Activated CD8-positive, alpha-beta memory T cell treated with anti-CD3 and anti-CD28 coated beads, Interleukin-2, amount 50 U/mL, for 1 hour (primary cell): ENCODE data around the gene SOAT2.

ENCODE experiments used
- DNase-seq: peaks from one replicate; pipeline ENCODE4 v3.0.0-alpha.2; 2020; ENCODE audit errors: extremely low read depth

SOAT2 gene

DNA sequence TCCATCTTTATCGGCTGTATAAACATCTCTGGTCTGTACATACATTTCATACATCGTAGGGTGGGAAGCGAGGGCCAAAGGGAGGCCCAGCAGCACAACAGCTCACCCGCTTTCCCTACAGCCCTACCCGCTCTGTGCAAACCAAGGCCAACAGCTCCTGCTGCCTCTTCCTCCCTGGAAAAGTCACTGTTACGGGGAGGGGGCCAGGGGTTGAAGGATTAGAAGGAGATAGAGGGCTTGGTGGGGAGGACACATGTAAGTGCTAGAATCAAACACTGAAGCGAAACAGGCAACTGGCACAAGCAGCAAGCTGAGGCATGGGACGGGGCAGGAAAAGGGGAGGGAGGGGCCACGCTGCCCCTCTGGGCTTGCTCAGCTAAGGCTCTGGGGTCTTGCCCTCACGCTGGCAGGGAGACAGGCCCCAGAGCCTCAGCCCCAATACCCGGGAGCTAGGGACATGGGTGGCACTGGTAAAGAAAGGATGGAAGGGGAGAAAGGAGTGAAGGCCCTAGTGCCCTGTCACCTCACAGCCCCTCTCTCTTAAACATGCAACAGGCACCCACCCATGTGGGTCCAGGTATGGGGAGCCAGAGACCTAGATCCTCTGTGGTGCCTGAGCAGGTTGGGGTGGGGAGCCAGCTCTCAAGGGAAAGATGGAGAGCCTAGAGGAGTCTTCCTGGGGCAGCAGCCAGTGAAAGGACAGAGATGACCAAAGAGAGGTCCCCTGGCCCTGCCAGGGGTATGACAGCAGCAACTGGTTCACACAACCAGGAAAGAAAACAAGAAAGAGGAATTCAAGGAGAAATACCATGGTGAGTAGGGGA lies 38.5 kb upstream of the SOAT2 start:
- DNase-seq: no peak

DNA sequence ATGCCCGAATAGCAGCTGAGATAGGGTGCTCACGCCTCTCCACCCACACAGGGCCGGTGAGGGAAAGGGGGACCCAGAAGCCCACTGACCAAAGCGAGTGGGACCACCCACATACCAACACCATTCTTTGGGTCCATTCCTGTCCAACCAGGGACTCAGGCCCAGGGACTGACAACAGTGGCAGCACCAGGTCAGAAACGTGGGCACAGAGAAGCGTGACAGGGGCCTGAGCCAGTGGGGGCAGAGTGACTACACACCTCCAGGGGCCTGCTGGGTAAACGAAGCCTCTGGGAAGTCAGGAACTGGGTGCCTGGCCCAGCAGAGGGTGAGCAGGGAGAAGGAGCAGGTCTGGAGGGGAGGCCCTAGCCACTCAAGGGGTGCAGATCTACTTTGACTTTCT lies 37.8 kb upstream of the SOAT2 start:
- no peak for DNase-seq

DNA sequence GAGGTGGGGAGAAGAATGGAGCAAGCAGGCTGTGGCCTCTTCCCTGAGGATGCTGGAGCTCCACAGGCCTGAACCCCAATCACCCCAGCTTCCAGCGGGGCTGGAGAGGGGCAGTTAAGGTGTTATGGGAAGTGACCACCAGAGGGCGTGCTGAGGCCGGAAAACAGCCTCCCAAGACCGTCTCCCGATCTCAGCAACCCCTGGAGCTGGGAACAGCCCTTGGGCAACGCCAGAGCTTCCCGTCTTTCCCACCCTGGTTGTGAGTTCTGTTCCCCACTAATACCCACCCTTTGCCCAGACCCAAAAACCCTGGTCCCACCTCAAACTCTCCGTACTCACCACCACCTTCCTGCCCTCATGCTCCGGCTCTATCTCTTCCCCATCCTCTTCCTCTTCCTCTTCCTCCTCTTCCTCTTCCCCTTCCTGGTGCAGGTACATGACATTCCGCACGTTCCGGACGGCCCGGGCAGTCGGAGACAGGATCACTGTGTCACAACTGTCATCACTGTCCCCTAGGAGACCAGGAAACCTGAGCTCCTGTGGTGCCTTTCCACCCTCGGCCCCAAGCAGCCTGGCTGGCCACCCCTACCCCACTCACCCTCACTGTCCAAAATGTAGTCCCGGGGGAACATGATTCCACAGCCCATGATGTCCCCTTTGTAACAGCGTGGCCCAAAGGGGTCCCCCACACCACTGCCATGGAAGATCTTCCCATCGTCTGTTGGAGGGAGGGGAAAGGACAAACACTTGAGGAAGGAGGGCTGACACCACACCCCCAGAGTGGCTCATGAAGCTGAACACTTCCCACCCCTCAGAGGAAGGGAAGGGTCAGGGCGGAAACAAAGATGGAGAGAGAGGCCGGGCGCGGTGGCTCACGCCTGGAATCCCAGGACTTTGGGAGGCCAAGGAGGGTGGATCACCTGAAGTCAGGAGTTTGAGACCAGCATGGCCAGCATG lies 37.0 kb upstream of the SOAT2 start:
- DNase-seq: no peak

DNA sequence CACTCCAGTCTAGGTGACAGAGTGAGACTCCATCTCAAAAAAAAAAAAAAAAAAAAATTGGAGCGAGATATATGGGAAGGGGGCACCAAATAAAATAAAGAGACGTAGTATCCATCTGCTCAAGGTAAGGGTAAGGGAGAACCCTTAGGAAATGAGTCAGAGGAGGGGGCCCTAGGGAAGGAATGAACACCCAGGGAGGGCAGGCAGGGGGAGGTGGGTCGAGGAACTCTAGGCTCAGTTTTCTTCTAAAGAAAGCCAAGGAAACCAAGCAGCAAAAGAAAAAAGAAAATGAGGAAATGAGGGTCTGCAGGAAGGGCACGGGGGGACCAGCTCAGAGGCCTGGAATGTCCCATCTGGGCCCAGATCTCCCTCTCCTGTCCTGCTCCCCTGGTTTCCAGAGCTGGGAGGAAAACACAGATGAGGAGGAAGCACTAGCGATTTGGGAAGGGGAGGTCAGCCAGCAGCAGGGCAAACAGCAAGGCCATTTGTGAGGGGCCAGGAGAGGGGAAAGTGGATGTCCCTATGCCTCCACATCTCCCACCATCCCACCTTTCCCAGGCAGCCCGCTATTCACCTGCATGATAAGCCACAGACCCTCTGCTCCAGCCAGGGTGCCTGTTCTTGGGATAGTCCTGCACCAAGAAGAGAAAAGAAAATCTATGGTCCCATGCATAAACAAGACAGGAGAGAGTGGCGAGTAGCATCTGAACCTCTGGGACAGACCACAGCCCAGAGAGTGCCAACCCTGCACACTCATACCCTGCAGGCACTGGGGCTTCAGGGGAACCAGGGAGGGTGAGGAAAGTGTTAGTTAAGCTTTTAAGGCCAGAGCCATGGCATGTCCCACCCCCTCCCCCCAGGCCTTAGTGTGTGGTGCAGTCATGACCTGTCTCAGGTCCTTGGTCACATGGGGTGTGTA lies 36.0 kb upstream of the SOAT2 start:
- no peak for DNase-seq

DNA sequence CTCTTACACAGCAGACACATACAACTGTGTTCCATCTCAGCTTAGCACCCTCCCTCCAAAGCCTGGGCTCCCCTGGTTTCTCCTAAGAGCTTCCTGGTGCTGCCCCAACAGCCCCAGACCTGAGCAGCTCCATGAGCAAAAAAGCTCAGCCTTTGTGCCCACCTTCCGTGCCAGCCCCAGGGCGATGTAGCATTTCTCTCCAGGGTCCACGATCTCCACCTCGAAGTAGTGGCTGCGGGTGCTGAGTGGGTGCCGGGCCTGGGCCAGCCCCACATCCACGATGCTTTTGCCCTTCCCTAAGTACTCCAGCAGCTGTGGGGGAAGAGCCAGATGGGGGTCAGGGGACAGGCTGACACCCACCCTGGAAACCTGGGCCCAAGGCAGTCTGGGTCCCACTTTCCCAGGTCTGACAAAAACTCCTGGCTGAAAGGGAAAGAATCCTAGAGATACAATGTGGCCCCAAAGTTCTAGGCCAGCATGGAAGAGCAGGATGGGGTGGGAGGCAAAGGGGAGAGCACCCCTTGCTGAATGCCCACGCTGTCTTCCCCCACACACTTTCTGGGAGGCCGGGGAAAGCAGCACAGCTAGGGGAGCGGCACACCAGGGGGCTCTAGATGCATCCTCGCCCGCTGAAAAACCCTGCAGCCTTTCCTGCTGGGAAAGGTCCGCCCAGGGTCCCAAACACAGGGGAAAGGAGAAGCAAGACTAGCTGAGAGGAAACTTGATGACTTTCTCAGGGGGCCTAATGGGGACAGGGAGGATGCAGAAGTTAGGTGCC lies 35.1 kb upstream of the SOAT2 start:
- DNase-seq: no peak

DNA sequence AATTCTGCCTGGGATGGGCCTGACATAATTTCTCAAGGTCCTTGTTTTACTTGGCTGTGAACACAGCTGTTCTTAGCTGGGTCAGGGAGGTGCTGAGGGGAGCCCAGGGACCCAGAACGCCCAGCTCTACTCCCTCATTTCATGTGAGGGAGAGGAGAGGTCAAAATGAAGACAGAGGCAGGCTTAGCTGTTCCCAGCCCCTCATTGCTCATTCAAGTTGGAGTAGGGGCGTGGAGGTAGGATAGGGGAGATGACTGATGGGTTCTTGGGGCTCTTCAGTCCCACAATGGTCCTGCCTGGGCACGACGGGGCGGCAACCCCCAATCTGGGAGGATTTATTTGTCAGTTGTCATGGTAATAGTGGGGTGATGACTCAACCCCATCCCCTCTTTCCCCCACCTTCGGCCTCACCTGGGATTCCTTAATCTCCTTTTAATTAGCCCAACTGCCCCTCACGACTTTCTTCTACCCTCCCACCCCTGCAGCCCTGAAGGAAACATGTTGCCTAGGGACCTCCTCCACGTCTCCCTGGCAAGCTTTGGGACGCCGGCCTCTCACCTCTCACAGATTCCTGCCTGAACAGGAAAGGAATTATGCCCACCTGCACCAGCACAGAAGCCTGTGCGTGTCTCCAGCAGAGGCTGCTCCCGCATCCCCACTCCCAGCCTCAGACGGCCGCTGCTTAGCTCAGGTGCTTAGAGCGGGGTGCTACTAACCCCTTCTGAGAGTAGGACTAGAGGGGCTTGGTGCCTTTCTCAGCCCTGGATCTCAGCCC lies 34.3 kb upstream of the SOAT2 start:
- DNase-seq: no peak

DNA sequence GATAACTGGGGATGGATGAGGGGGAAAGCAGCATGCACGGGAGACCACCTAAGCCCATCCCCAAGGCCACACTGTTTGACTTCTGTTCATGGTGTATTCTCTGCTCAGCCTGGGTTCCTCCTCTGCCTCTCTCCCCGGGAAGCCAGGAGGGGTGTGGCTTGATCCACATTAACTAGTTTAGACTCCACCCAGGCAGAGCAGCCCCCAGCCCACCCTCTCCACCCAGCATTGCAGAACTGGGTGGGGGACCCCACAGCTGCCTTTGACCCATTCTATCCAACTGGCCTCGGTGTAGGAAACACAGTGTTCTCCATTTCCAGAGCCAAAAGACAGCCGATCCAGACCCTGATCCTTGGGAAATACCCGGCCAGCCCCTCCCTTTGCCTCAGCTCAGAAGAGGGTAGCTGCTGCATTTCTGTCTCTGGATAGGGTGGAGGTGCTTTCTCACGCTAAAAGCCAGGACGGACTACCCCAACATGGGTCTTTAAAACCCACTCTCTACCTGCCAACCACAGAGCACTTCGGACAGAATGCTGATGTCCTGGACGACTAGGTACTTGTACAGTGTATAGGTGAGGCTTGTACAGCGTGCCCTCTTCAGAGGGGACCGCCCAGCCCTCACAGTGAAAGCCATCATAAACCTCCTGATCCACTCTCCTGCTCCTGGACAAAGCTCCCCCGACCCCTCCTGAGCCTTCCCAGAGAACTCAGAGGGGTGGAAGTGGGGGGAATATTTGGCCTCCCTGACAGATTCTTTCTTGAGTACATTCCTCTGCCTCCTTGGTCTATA lies 33.5 kb upstream of the SOAT2 start:
- no peak for DNase-seq

DNA sequence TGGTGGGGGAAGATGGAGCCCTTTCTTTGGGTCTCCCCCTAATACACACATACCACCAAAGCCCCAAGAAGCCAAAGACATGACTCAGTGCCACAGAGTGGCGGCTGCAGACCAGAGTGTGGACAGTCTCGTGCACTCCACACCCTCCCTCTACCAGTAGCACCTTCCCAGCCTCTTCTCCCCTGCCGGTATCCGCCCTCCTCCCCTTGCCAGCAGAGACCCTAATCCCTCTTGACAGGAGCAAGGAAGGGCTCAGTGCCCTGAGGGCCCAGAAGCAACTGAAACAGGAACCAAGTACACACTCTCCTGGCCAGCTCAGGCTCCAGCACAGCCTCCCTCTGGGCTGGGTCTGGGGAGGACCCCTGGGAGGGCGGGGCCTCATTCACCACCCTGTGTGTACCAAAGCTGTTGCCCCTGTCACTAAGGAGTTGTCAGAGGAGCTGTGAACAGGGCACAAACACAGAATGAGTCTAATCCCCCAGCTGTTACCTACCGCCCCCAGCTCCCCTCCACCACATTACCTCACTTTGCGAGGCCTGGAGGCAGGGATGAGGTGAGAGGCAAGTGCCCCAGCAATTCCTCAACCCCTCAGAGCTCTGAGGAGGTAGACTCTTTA lies 32.3 kb upstream of the SOAT2 start:
- no peak for DNase-seq

DNA sequence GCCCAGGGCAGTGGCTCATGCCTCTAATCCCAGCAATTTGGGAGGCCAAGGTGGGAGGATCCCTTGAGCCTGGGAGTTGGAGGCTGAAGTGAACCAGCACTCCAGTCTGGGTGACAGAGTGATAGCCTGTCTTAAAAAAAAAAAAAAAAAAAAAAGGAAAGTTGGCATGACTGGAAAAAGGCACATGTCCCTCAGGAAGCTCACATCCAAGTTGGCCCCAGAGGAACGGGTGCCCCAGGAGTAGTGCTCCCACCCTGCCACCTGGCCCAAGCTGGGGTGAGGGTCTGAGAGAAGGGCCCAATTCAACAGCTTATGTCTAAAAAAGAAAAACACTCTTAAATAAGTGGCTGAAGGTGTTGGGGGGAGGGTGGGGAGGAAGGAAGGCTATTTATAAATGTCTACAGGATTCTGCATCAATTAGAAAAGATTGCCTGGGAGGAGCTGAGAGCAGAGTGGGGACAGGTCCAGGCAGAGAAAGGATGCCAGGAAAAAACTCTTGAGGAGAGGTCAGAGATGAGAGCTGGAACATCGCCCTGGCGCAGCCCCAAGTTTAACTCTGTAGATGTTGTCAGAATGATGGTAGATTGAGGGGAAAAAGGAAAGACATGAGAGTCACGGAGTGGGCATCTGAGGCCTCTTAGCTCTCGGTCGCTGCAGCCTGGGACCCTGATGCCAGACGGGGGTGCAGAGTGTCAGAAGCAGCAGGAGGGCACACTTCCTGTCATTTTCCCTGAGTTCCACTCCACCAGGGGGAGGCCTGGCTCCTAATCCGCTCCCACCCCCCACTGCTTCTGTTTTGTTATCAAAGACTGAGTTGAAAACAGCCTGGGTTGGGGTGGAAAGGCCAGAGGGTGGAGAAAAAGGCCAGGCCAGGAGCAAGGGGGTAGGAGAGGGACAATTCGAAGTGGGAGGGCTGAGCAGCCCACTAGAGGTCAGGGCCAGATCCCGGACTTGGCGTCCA lies 31.4 kb upstream of the SOAT2 start:
- DNase-seq: no peak

DNA sequence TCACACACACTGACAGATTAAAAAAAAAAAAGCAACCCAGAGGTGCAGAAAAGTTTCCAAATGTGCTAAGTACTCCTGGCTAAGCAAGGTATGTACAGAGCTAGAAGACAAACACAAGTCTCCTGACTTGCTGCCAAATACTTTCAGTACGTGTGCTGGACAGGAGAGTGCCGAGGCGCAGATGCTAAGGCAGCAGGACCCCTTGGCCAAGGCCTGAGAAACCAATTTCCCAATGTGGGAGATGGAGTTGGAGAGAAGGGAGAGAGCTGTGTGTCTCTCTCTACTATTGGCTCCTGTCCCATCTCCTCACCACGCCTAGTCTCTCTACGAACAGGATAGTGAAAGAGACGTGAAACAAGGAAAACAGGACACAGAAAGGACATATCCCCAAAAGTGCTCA lies 29.4 kb upstream of the SOAT2 start:
- DNase-seq: no peak

DNA sequence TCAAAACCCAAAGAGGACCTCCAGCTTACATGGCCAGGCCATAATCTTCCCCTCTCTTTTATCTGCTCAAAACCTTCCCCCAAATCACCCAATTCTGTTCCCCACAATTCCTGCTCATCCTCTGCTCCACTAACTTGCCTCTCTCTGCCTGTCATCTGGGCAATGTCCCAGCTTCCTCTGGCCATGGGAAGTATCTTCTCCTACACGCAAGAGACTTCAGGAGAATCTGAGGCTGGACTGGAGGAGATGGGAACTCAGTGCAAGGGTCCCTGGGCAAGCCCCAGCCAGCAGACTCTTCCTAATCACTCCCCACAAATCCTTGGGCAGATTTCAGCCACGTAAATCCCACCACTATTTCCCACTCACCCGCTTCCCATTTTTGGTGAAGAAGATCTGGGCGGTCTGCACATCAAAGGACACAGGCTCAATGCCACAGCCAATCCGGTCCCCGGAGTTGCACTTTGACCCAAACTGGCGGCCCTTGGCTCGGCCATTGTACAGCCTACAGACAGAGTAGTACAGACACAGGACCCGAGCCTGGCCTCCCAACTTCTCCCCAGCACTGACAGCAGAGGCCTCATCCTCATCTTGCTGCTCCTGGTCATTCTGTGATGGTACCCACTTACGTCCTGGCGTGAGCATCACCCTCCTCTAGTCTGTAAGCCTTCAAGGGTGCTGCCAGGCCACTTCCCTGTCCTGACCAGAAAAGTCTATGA lies 28.8 kb upstream of the SOAT2 start:
- DNase-seq: no peak

DNA sequence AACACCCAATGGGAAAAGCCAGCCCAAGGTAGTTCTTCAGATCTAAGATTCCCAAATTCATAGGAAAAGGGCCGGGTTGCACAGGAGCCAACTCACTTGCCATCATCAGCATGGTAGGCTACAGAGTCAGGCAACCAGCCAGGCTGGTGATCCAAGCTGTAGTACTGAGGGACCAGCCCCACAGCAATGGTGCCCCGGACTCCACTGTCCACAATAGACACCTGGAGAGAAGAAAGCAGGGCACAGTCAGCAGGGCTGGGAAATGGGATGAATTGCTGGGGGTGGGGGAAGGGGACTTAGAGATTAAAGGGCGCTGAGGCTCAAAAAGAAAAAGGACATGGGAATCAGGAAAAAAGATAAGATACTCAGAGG lies 28.3 kb upstream of the SOAT2 start:
- DNase-seq: no peak

DNA sequence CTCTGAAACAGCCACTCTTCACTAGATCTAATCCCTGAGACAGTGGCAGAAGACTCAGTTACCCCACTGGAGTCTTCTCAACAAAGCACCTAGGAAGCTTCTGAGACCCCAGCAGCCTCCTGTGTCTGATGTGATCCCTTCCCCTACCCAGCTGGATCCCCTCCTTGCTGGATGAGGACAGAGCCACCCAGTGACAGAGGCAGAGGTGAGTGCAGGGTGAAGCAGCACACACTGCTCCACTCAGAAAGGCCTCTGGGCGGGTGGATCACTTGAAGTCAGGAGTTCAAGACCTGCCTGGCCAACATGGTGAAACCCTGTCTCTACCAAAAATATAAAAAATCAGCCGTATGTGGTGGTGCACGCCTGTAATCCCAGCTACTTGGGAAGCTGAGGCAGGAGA lies 26.8 kb upstream of the SOAT2 start:
- no peak for DNase-seq

DNA sequence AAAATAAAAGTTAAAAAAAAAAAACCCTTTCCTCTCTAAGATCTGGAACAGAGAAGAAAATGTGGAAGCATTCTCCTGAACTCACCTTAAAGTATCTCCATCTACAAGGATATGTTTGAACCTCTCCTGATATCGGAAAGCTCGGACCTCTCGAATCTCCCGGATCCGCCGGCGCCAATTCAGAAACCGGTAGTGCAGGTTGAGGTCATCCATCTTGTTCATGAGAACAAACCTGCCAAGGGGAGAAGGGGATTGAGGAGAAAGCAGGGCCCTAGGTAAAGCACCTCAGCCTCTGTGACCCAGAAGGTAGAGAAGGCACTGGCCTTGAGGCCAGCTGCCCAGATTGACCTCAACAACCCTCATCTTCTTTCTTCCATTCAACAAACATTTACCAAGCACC lies 26.3 kb upstream of the SOAT2 start:
- no peak for DNase-seq

DNA sequence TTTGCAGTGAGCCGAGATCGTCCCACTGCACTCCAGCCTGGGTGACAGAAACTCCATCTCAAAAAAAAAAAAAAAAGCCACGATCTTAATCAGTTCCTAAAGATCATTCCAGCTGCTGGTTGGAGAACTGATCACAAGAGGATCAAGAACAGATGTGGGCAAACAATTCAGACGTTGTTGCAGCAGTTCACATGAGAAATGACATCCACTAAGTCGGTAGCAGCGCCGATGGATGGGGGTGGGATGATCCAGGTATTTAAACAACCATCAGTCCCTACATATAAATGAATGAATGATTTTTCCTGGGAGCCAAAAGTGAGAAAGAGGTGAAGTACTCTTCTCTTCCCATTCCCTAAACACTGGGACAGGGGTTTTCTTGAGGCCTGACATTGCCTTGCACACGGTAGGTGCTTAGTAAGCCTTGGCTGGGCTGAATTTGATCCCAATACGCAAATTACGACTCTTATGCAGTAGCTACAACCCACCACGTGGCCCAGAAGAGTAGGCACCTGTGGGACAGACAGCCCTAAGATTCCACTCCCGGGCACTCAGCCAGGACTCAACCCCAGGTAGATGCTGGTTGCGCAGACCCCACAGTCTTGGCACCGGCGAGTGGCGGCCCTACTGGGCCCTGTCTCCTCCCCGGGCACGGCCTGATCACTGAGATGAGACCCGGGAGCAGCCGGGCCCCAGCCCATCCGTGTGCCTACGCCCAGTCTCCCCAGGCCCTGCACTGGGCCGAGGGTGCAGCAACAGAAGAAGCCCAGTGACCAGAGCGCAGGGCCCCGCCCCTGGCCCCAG lies 24.7 kb upstream of the SOAT2 start:
- no peak for DNase-seq
